GM19240 (cell line): Measurements from ENCODE around the gene DCP1A.
"Not testable (repeated sequence)": the region's sequence is repeated elsewhere in the genome, so short reads cannot be mapped to it uniquely, and the experiment has no call there.

Source experiments
- DNase-seq: peaks from one replicate; pipeline ENCODE4 v3.0.0; 2011; ENCODE audit warnings: low spot score; ENCODE audit not compliant: insufficient read length

Gene DCP1A

DNA sequence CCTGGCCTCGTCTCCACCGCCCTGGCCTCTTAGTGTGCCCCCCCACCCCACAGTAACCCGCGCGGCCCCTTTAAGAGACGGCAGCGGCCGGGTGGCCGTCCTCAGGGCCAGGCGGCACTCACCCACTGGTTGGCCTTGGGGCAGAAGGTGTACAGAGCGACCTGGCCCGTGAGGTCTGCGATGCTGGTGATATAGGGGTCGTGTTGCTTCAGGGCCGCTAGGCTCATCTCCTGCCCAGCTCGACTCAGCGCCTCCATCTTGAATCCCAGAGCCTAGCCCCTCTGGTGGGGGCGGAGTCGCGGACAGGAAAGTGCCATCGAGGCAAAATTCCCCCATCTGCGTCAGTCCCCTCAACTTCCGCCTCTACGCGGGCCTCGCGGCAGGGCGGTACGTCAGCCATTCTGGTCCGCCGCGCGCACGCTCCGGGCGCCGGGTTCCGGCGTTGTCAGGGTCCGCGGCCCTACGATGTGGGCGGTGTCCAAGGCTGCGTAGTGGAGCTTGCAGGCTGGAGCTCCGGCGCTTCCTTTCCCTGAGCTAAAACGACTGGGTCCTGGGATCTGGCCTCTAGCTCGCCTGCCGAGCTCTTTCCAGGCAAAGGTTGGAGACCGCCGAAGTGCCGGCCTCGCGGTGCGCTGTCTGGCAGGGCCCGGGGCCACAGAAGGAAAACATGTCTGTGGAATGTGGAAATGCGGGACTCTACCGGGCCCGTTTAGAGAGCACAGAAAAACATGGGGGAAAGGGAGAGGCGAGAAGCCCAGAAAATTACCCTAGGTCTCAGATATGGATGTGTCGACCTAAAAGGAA is at the start of gene DCP1A:
DCP1A (minus strand) TSS at position 283 of the 804 bp plus-strand sequence; CDS start at position 257, 26 bp downstream.
- DNase-seq: peak; percentile 83

DNA sequence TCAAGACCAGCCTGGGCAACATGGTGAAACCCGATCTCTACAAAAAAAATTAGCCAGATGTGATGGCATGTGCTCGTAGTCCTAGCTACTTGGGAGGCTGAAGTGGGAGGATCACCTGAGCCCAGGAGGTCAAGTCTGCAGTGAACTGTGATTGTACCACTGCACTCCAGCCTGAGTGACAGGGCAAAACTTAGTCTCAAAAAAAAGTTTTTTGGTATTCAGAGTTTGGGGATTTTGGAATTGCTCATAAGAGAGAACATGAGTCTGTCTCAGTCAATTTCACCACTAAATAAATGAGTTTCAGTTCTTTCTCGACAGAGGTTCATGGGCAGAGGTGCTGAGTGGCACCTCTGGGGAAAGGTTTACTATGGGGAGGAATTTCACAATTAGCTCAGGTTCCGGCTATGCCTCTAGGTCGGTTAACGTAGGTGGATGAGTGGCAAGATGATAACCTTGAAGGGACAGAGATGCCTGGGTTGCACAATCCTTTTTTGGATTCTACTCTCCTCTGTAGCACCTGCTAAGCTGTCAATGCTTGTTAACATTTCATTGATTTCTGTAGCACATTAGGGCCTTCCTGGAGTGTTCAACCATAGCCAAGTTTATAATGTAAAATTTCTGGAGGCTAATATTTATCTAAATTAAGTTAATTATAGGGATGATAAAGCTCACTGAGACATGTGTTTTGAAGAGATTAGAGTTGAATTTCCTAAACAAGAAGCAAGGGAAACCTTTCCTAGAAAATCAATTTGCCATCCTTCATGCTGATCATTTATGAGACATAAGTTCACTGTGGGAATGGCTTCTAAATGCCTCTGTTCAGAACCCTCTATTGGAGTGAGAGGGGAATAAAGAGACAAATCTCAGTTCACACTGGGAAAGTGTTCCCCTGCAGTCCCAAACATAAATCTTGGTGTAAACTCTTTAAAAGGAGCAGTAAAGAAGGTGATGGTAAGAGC is 37.4 kb upstream of the DCP1A start:
- DNase-seq: peak; percentile 2

GRCh38 chr3:53382106-53382505 is 34.8 kb upstream of the DCP1A start:
- DNase-seq: no peak

- DNase-seq: no peak
These were observed 33.0 kb upstream of the DCP1A start for GRCh38 chr3:53380306-53380705.

DNA sequence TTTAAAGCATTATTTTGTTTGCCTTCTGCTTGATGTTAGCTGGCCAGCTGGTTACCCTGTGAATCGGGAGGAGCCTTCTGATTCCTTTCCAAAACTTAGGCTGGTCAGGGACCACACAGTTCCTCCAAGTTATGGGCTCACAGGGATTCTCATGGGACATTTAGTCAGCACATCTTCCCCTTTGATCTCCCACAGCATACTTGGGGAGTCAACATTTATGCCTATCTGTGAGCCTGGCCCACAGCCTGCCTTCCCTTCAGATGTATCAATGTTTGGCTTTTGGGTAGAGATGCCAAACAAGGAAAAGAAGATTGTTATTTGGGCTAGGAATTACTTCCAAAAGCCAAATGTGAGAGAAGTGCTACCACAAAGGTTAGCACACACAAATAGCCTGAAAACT is 32.6 kb upstream of the DCP1A start:
- no peak for DNase-seq

GRCh38 chr3:53377794-53378193 is 30.5 kb upstream of the DCP1A start:
- no peak for DNase-seq

DNA sequence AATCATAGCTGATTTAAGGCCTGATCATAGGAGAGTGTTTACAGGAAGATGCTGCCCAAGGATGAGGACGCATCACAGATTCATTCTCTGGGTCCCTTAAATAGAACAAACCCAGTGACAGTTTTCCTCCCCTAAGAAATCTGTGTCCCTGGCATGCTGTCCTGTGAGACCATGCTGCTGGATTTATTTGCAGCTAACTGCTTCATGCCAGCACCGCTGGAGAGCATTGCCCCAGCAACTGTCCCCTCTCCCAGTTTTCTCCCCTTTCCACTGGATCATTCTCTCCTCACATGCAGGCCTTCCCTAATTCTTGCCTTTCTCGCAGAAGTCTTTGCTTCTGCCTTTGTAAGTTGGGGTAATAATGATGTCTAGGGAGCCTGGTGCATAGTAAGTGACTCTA is 29.3 kb upstream of the DCP1A start:
- no peak for DNase-seq

DNA sequence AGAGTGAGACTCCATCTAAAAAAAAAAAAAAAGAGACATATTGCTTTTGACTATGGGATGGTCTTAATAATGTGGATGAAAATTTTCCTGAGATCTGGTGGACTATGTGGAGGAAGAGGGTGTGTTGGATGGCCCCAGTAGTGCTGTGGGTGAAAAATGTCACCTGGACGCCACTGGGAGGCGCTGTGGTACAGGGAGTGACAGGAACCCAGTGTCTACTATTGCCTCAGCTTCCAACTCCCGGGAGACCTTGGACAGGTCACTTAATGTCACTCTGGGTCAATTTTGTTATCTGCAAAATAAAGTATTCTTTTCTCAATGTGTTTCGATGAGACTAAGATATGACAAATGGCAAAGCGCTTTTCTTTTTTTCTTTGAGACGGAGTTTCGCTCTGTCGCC is 27.7 kb upstream of the DCP1A start:
- peak; percentile 39 for DNase-seq

GRCh38 chr3:53370719-53371118 is 23.4 kb upstream of the DCP1A start:
- not testable (repeated sequence) for DNase-seq

DNA sequence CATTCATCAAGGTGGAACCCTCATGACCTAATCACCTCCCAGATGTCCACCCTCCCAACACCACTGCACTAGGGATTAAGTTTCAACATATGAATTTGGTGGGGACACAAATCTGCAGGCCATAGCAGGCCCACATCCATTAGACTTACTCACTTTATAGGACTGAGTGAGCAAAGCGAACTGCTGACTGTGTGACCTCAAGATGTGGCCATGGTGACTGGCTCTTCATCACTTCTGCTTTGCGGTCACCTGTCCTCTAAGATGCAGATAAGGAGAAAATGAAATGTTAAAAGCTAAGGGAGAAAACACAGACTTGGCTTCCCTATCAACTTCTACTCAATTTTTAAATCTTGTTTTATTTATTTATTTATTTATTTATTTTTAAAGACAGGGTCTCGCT is 14.5 kb upstream of the DCP1A start:
- DNase-seq: no peak

GRCh38 chr3:53357458-53357857 is 10.1 kb upstream of the DCP1A start:
- DNase-seq: no peak

DNA sequence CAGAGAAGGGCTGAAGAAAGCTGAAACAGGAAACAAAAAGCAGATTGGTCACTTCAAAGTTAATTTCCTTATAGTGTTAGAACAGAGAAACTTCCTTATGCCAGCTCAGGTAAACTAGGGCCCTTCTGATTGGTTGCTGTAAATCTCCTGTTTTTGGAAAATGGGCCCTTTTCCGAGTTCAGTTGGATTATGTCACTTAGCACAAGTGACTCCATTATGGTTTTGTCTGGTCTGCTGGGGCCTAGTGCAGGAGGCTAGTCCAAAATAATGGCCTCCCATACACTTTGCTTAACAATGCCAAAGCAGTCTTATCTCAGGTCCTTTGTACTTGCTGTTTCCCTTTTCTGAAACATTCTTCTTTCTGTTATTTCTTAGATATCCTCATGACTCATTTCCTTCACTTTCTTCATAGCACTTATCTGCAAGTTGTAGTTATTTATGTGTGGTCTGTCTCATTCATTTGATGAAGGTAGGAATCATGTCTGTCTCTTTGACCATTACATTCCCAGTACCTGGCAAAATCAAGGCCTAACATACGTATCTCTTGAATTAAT is 7.7 kb upstream of the DCP1A start:
- no peak for DNase-seq

DNA sequence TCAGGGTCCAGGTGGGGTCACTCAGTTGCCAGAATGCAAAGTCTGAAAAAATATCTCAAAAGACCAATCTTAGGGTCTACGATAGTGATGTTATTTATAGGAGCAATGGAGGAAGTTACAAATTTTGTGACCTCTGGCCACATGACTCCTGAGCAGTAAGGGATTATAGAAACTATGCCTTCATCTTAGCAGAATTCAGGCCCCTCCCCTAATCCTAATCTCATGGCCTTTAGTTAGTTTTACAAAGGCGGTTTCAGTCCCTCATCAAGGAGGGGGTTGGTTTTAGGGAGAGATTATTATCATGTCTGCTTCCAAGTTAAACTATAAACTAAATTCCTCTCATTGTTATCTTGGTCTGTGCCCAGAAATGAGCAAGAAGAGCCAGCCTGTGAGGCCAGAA is 5.9 kb upstream of the DCP1A start:
- DNase-seq: no peak

DNA sequence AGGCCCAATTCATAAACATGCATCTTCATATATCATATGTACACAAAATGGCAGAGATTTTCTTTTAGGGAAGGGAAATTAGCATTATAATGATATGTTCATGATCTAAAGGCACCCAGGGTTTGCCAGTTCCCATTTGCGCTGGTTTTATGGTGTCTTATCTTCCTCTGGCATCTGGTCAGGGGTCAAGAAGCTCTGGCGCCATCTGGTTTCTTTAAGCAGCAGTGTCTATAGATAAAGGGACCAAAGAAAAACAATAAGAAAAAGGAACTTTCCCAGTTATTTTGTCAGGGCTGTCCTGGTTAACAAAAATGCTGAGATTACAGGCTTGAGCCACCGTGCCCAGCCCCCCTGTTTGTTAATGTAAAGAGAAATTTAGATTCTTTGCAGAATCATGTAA is 3.3 kb upstream of the DCP1A start:
- no peak for DNase-seq

- DNase-seq: not testable (repeated sequence)
These were observed 775 bp upstream of the DCP1A start for GRCh38 chr3:53348118-53348517.

DNA sequence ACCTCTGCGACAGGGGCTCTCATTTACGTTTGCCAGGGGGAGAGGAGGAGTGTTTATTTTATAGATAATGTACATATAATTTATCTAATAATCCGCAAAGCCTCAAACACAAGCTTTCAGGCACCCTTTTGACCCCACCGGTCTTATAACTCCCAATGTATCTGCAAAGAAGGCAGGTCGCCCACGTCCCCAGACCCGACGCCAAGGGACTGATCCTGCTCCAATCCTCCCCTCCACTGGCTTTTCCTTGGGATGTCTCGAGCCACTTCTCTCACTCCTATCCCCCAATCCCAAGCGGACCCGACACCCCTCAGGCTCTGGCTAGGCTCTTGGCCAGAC is 452 bp downstream of the DCP1A start:
- peak; percentile 1 for DNase-seq

- DNase-seq: no peak
These were observed 829 bp downstream of the DCP1A start for GRCh38 chr3:53346514-53346913.

- no peak for DNase-seq
These were observed 5.0 kb downstream of the DCP1A start for GRCh38 chr3:53342353-53342752.

DNA sequence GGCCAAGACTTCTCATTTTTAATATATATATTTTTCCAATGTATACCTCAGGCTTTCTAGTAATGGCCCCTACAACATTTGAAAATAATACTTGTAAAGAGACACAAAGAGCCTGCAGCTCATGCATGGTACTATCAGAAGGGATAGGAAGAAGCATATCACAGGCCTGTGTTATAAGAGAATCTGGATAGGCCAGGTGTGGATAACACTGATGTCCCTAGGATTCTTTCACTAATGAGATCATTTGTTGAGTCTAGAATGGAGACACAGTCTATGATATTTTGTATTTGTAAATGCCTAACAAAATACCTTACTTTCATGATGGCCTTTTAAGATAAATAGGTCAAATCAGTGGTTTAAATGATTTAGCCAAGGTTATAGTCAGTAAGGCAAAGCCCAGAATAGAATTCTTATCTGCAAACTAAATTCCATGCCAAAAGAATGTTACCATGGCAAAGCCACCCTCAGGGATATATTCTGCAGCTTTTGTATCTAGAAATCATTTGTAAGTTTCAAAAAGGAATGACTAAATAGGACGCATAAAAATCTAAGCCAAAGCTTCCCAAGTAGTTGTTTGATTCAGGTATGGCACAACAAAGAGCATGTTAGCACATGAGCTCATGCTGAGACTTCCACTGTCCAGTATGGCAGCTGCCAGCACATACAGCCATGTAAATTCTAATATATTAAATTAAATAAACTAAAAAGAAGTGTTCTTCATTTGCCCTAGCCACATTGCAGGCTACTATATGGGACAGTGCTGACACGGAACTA is 10.0 kb downstream of the DCP1A start:
- no peak for DNase-seq

GRCh38 chr3:53334742-53335141 is 12.6 kb downstream of the DCP1A start:
- no peak for DNase-seq

GRCh38 chr3:53331871-53332270 is 15.5 kb downstream of the DCP1A start:
- no peak for DNase-seq
